Uterus (tissue), 2 donors: ENCODE measurements around the gene MUC2.

ENCODE experiments used
- CTCF ChIP-seq, 4 experiments: fragments of 200-600 bp in 2 of 4; fragments of 450-650 bp in 2 of 4; sonication (generic) in 2 of 4; IDR thresholded peaks; one replicate each; pipeline ENCODE4 v1.5.1; 2016 to 2019; ENCODE audit warnings: antibody characterized with exemption in 4 of 4, mild to moderate bottlenecking in 2 of 4, moderate library complexity in 1 of 4
- POLR2A ChIP-seq, 2 donors: fragments of 450-650 bp; IDR thresholded peaks; one replicate each; pipeline ENCODE4 v1.6.1; 2016; ENCODE audit warnings: antibody characterized with exemption in 2 of 2, mild to moderate bottlenecking in 1 of 2, moderate library complexity in 1 of 2

GRCh38 chr11:1060852-1061616, 13.6 kb upstream of the MUC2 start:
- TF ChIP-seq CTCF (IDR thresholded peaks at IDR 0.05) = no peak
- no peak for TF ChIP-seq POLR2A (IDR thresholded peaks at IDR 0.05)
